H9 (cell line): ENCODE measurements around the gene CCDC34. TPM values are rescaled to one million over a fixed set of nuclear protein-coding genes. Genes with fewer than 3 reads are reported as not detected.

Source experiments
- DNase-seq: peaks from one replicate; pipeline ENCODE4 v3.0.0-alpha.2; 2017
- H2AFZ ChIP-seq: one replicate; pipeline ENCODE4 v1.6.1; 2013; ENCODE audit warnings: mild to moderate bottlenecking, low read length, control low read depth, moderate library complexity
- H2AK5ac ChIP-seq: 2 replicates; pipeline ENCODE4 v1.6.1; 2013; ENCODE audit warnings: low read length, control low read depth, mixed read lengths; ENCODE audit not compliant: insufficient read length
- H2BK120ac ChIP-seq: one replicate; pipeline ENCODE4 v1.6.1; 2013; ENCODE audit warnings: low read depth, mild to moderate bottlenecking, low read length, control low read depth, inconsistent platforms; ENCODE audit not compliant: poor library complexity, severe bottlenecking
- H2BK12ac ChIP-seq: 2 replicates; pipeline ENCODE4 v1.6.1; 2013; ENCODE audit warnings: low read length, control low read depth, mixed read lengths, low read depth; ENCODE audit not compliant: insufficient read length
- H2BK15ac ChIP-seq: 2 replicates; pipeline ENCODE4 v1.6.1; 2013; ENCODE audit warnings: low read depth, low read length, control low read depth
- H2BK20ac ChIP-seq: one replicate; pipeline ENCODE4 v1.6.1; 2013; ENCODE audit warnings: low read depth, mild to moderate bottlenecking, low read length, control low read depth, inconsistent platforms; ENCODE audit not compliant: poor library complexity, severe bottlenecking
- H2BK5ac ChIP-seq: 2 replicates; pipeline ENCODE4 v1.6.1; 2013; ENCODE audit warnings: low read length, control low read depth, mixed read lengths; ENCODE audit not compliant: insufficient read length
- H3K14ac ChIP-seq: 2 replicates; pipeline ENCODE4 v1.6.1; 2013; ENCODE audit warnings: low read length, control low read depth; ENCODE audit not compliant: insufficient read depth
- H3K18ac ChIP-seq: 2 replicates; pipeline ENCODE4 v1.6.1; 2013; ENCODE audit warnings: low read depth, mild to moderate bottlenecking, mixed read lengths, low read length, control low read depth; ENCODE audit not compliant: insufficient read length
- H3K23ac ChIP-seq: 2 replicates; pipeline ENCODE4 v1.6.1; 2013; ENCODE audit warnings: low read length, control low read depth, mixed read lengths, low read depth; ENCODE audit not compliant: insufficient read length
- H3K23me2 ChIP-seq: 2 replicates; pipeline ENCODE4 v1.6.1; 2013; ENCODE audit warnings: low read depth, mild to moderate bottlenecking, mixed read lengths, low read length, control low read depth; ENCODE audit not compliant: insufficient read length, poor library complexity, severe bottlenecking
- H3K27ac ChIP-seq: 2 replicates; pipeline ENCODE4 v1.5.1; 2013; ENCODE audit warnings: low read length, control low read depth, mixed read lengths, low read depth; ENCODE audit not compliant: insufficient read length
- H3K27me3 ChIP-seq: 2 replicates; pipeline ENCODE4 v1.6.1; 2013; ENCODE audit warnings: low read length, control low read depth, inconsistent platforms; ENCODE audit not compliant: insufficient read depth
- H3K4ac ChIP-seq: 2 replicates; pipeline ENCODE4 v1.6.1; 2013; ENCODE audit warnings: low read depth, mild to moderate bottlenecking, control low read depth, inconsistent platforms, low read length, moderate library complexity
- H3K4me1 ChIP-seq: 2 replicates; pipeline ENCODE4 v1.6.1; 2013; ENCODE audit warnings: low read length, control low read depth, inconsistent platforms; ENCODE audit not compliant: insufficient read depth
- H3K4me2 ChIP-seq: 2 replicates; pipeline ENCODE4 v1.6.1; 2013; ENCODE audit warnings: low read length, control low read depth, mixed read lengths; ENCODE audit not compliant: insufficient read length, insufficient read depth
- H3K56ac ChIP-seq: 2 replicates; pipeline ENCODE4 v1.6.1; 2013; ENCODE audit warnings: low read depth, mild to moderate bottlenecking, mixed read lengths, low read length, control low read depth; ENCODE audit not compliant: insufficient read length
- H3K79me1 ChIP-seq: 2 replicates; pipeline ENCODE4 v1.6.1; 2013; ENCODE audit warnings: low read depth, mild to moderate bottlenecking, moderate library complexity, low read length, control low read depth, inconsistent platforms; ENCODE audit not compliant: insufficient read depth, poor library complexity, severe bottlenecking
- H3K79me2 ChIP-seq: 2 replicates; pipeline ENCODE4 v1.6.1; 2013; ENCODE audit warnings: low read length, control low read depth, inconsistent platforms; ENCODE audit not compliant: insufficient read depth
- H3K9ac ChIP-seq: 2 replicates; pipeline ENCODE4 v1.6.1; 2013; ENCODE audit warnings: low read length, control low read depth, mixed read lengths; ENCODE audit not compliant: insufficient read length; ENCODE audit errors: extremely low read depth
- H3K9me3 ChIP-seq: one replicate; pipeline ENCODE4 v1.6.1; 2013; ENCODE audit warnings: low read depth, low read length, inconsistent platforms; ENCODE audit not compliant: control insufficient read depth
- H3T11ph ChIP-seq: one replicate; pipeline ENCODE4 v1.6.1; 2013; ENCODE audit warnings: mild to moderate bottlenecking, low read length, control low read depth, inconsistent platforms
- H4K20me1 ChIP-seq: one replicate; pipeline ENCODE4 v1.6.1; 2013; ENCODE audit not compliant: control insufficient read depth, insufficient read length, insufficient read depth
- H4K5ac ChIP-seq: 2 replicates; pipeline ENCODE4 v1.6.1; 2013; ENCODE audit warnings: low read depth, mild to moderate bottlenecking, mixed read lengths, low read length, control low read depth; ENCODE audit not compliant: insufficient read length
- H4K8ac ChIP-seq: replicated peaks from 2 replicates; pipeline ENCODE4 v1.6.1; 2013; ENCODE audit warnings: low read length, control low read depth, mixed read lengths, low read depth; ENCODE audit not compliant: insufficient read length
- H4K91ac ChIP-seq: 2 replicates; pipeline ENCODE4 v1.6.1; 2013; ENCODE audit warnings: low read depth, mild to moderate bottlenecking, moderate library complexity, mixed read lengths, low read length, control low read depth; ENCODE audit not compliant: insufficient read length
- H3K27ac Mint-ChIP-seq, 3 experiments: 2 replicates in 2 of 3; 3 replicates in 1 of 3; pipeline ENCODE4 v1.8.0; 2020 to 2021; ENCODE audit warnings: mixed read lengths in 3 of 3, mild to moderate bottlenecking in 1 of 3, moderate library complexity in 1 of 3
- H3K27me3 Mint-ChIP-seq: 2 replicates; pipeline ENCODE4 v1.8.0; 2021; ENCODE audit warnings: low read depth, mild to moderate bottlenecking, moderate library complexity, mixed read lengths
- H3K36me3 Mint-ChIP-seq, 3 experiments: 2 replicates in 2 of 3; 3 replicates in 1 of 3; pipeline ENCODE4 v1.8.0; 2020 to 2021; ENCODE audit warnings: low read depth in 3 of 3, mixed read lengths in 3 of 3; ENCODE audit not compliant: insufficient read depth in 1 of 3
- H3K4me1 Mint-ChIP-seq, 2 experiments: 2 replicates each; pipeline ENCODE4 v1.8.0; 2020; ENCODE audit warnings: mixed read lengths in 2 of 2
- H3K4me3 Mint-ChIP-seq, 2 experiments: 2 replicates in 1 of 2; 3 replicates in 1 of 2; pipeline ENCODE4 v1.8.0; 2020 to 2021; ENCODE audit warnings: mild to moderate bottlenecking in 2 of 2, mixed read lengths in 2 of 2, moderate library complexity in 1 of 2
- H3K9me3 Mint-ChIP-seq, 2 experiments: 2 replicates in 1 of 2; 3 replicates in 1 of 2; pipeline ENCODE4 v1.8.0; 2020; ENCODE audit warnings: mild to moderate bottlenecking in 2 of 2, mixed read lengths in 2 of 2, moderate library complexity in 1 of 2
- CTCF ChIP-seq: fragments of 200-600 bp; sonication (generic); conservative IDR thresholded peaks from 3 replicates; pipeline ENCODE4 v1.8.0; 2021; ENCODE audit warnings: antibody characterized with exemption, mild to moderate bottlenecking
- total RNA-seq: library from RNA; stranded (reverse); gene quantifications from 2 replicates; pipeline ENCODE4 v1.2.1, GENCODE V29; 2021

Gene CCDC34
- total RNA-seq, 1 experiment from 2014 or later: 25.2 TPM

GRCh38 chr11:27310182-27310581, 52.8 kb downstream of the CCDC34 start:
- no peak overlapping the region for H2BK120ac ChIP-seq
- Mint-ChIP-seq H3K4me1 (peaks cover 0 to 2% of the 10 kb centered on the region in 2 experiments; a peak in 1 of 4 replicates), H3K36me3 (peaks cover 3 to 20% (median 7%) of the 10 kb centered on the region in 3 experiments; a peak in 6 of 7 replicates), H3K9me3 (peaks cover 3 to 8% of the 10 kb centered on the region in 2 experiments), H3K4me3 (no peak overlapping the region), H3K27ac (no peak overlapping the region), H3K27me3 (no peaks in the 10 kb centered on the region)
- H3K27me3 ChIP-seq: no peaks in the 10 kb centered on the region
- H3K9me3 ChIP-seq: no peaks in the 10 kb centered on the region
- H4K5ac ChIP-seq: no peak overlapping the region
- no peak overlapping the region for H2BK20ac ChIP-seq
- no peaks in the 10 kb centered on the region for H3K79me1 ChIP-seq
- no peaks in the 10 kb centered on the region for H3K79me2 ChIP-seq
- H3K4me1 ChIP-seq: no peaks in the 10 kb centered on the region; the same call in 1 of the 2 replicates
- no peak overlapping the region for H2BK5ac ChIP-seq
- no peak overlapping the region for H4K91ac ChIP-seq
- no peak overlapping the region for H2BK12ac ChIP-seq
- H3K23ac ChIP-seq: no peak overlapping the region
- H3K56ac ChIP-seq: no peak overlapping the region
- no peak overlapping the region for H3K27ac ChIP-seq
- no peak overlapping the region for H4K8ac ChIP-seq
- H2BK15ac ChIP-seq: no peak overlapping the region
- no peak for DNase-seq
- H3T11ph ChIP-seq: no peak overlapping the region
- H3K14ac ChIP-seq: no peak overlapping the region
- no peaks in the 10 kb centered on the region for H3K23me2 ChIP-seq
- no peak overlapping the region for H2AFZ ChIP-seq
- H3K4me2 ChIP-seq: no peak overlapping the region
- no peak overlapping the region for H2AK5ac ChIP-seq
- H4K20me1 ChIP-seq: no peaks in the 10 kb centered on the region
- no peak for TF ChIP-seq CTCF
- no peak overlapping the region for H3K9ac ChIP-seq
- H3K4ac ChIP-seq: no peak overlapping the region
- no peak overlapping the region for H3K18ac ChIP-seq
